Measurements from ENCODE around the gene ZFAND5. TPM values are rescaled to one million over a fixed set of nuclear protein-coding genes. Genes with fewer than 3 reads are reported as not detected.

ZFAND5 gene
- polyA plus RNA-seq, 3 donors: 199 to 702 (median 237) TPM

- peaks cover 6 to 21% of the 10 kb centered on the region in 2 donors for H3K36me3 ChIP-seq (replicated peaks in 1 of 2; ENCODE audit: control insufficient read depth in 1 of 2, insufficient read depth in 2 of 2, low read length in 2 of 2)
- no peaks in the 10 kb centered on the region for H3K9me3 ChIP-seq (replicated peaks in 1 of 2; ENCODE audit: control insufficient read depth in 1 of 2, insufficient read depth in 1 of 2, low read length in 2 of 2)
- under 1% methylated on average over 27 of the region's 38 CpGs for WGBS (ENCODE audit: insufficient coverage)
- peak overlapping the region; percentile 98 for H3K9ac ChIP-seq (ENCODE audit: insufficient read depth, low read length, poor library complexity, severe bottlenecking)
- peaks cover 43% of the 10 kb centered on the region for H3K79me2 ChIP-seq (ENCODE audit: insufficient read depth, low read length)
- H3K4me3 Mint-ChIP-seq: peak overlapping the region; percentile 95 to 96
- H3K27me3 Mint-ChIP-seq (ENCODE audit: low read depth in 3 of 3): peaks cover 0 to 4% (median 0%) of the 10 kb centered on the region in 3 donors
- H4K20me1 ChIP-seq (ENCODE audit: insufficient read depth, low read length): peaks cover 43% of the 10 kb centered on the region
- H3K27ac ChIP-seq (ENCODE audit: low read depth in 1 of 2, low read length in 2 of 2): peak overlapping the region; percentile 97 to 100
- peak; percentile 79 to 90 (median 87) for DNase-seq
- peak overlapping the region; percentile 44 to 100 (median 48) for H3K4me3 ChIP-seq (replicated peaks in 1 of 3; ENCODE audit: low read depth in 2 of 3, low read length in 3 of 3)
- intact Hi-C loops (cut with micrococcal nuclease): loop anchor here (2.0 to 5.0 kb wide), 8 partner anchors 29 to 227 kb away; no protein-coding TSS in a partner anchor
- H3K36me3 Mint-ChIP-seq: peaks cover 25 to 27% of the 10 kb centered on the region in 2 donors
- H3K4me1 ChIP-seq (ENCODE audit: control insufficient read depth in 1 of 2, insufficient read depth in 2 of 2, low read length in 2 of 2): peaks cover 20 to 28% of the 10 kb centered on the region in 2 donors
- H3K27me3 ChIP-seq (ENCODE audit: control insufficient read depth in 2 of 2, insufficient read depth in 2 of 2, low read length in 2 of 2): no peaks in the 10 kb centered on the region
- peak overlapping the region; percentile 81 for H3K4me2 ChIP-seq (replicated peaks; ENCODE audit: extremely low read depth, low read length, poor library complexity, severe bottlenecking)
- no peak for TF ChIP-seq CTCF (IDR thresholded peaks at IDR 0.05)
- peaks cover 13% of the 10 kb centered on the region for H3K4me1 Mint-ChIP-seq
- peak overlapping the region; percentile 64 for H2AFZ ChIP-seq (ENCODE audit: insufficient read depth, low read depth, low read length, poor library complexity, severe bottlenecking)
- H3K9me3 Mint-ChIP-seq: peaks cover 0 to 2% (median 0%) of the 10 kb centered on the region in 7 donors
- peak overlapping the region; percentile 100 for H3K27ac Mint-ChIP-seq
These were observed 683 bp upstream of the ZFAND5 start for GRCh38 chr9:72365525-72366256.

- no peaks in the 10 kb centered on the region for H3K27me3 ChIP-seq (ENCODE audit: control insufficient read depth in 2 of 2, insufficient read depth in 2 of 2, low read length in 2 of 2)
- no peak overlapping the region for H2AFZ ChIP-seq (ENCODE audit: insufficient read depth, low read depth, low read length, poor library complexity, severe bottlenecking)
- under 1% methylated on average over 71 of the region's 73 CpGs for WGBS (ENCODE audit: insufficient coverage)
- peaks cover 28% of the 10 kb centered on the region for H3K4me1 Mint-ChIP-seq
- H3K9me3 ChIP-seq (replicated peaks in 1 of 2; ENCODE audit: control insufficient read depth in 1 of 2, insufficient read depth in 1 of 2, low read length in 2 of 2): no peaks in the 10 kb centered on the region
- H3K4me2 ChIP-seq (replicated peaks; ENCODE audit: extremely low read depth, low read length, poor library complexity, severe bottlenecking): peak overlapping the region; percentile 81
- peaks cover 58% of the 10 kb centered on the region for H4K20me1 ChIP-seq (ENCODE audit: insufficient read depth, low read length)
- peaks cover 0 to 2% (median 0%) of the 10 kb centered on the region in 7 donors for H3K9me3 Mint-ChIP-seq
- H3K27me3 Mint-ChIP-seq (ENCODE audit: low read depth in 3 of 3): peaks cover 0 to 4% (median 0%) of the 10 kb centered on the region in 3 donors
- peak overlapping the region; percentile 97 to 100 for H3K27ac ChIP-seq (ENCODE audit: low read depth in 1 of 2, low read length in 2 of 2)
- peak overlapping the region; percentile 77 to 100 (median 98) for H3K4me3 ChIP-seq (replicated peaks in 1 of 3; ENCODE audit: low read depth in 2 of 3, low read length in 3 of 3)
- H3K36me3 ChIP-seq (replicated peaks in 1 of 2; ENCODE audit: control insufficient read depth in 1 of 2, insufficient read depth in 2 of 2, low read length in 2 of 2): peaks cover 22 to 37% of the 10 kb centered on the region in 2 donors
- H3K27ac Mint-ChIP-seq: peak overlapping the region; percentile 92 to 100 (median 97)
- TF ChIP-seq CTCF (IDR thresholded peaks at IDR 0.05): no peak
- peaks cover 41 to 43% of the 10 kb centered on the region in 2 donors for H3K36me3 Mint-ChIP-seq
- H3K4me3 Mint-ChIP-seq: peak overlapping the region; percentile 95 to 96
- DNase-seq: peak in 2 of 3 donors; percentile 39 to 62
- H3K4me1 ChIP-seq (ENCODE audit: control insufficient read depth in 1 of 2, insufficient read depth in 2 of 2, low read length in 2 of 2): peaks cover 35 to 43% of the 10 kb centered on the region in 2 donors
- peaks cover 59% of the 10 kb centered on the region for H3K79me2 ChIP-seq (ENCODE audit: insufficient read depth, low read length)
- intact Hi-C loops (cut with micrococcal nuclease): loop anchor here (2.0 to 5.0 kb wide), 6 partner anchors 57 to 229 kb away; no protein-coding TSS in a partner anchor
- H3K9ac ChIP-seq (ENCODE audit: insufficient read depth, low read length, poor library complexity, severe bottlenecking): peak overlapping the region; percentile 98
These were observed 915 bp downstream of the ZFAND5 start for GRCh38 chr9:72363908-72364678.

Data from CD14-positive monocyte (primary cell).